Stimulated activated CD4-positive, alpha-beta T cell treated with anti-CD3 and anti-CD28 coated beads, Interleukin-4, amount 100 ng/mL, for 1 hour (primary cell): ENCODE measurements around the gene PIERCE2.
"Not testable (repeated sequence)": the region's sequence is repeated elsewhere in the genome, so short reads cannot be mapped to it uniquely, and the experiment has no call there.

Source experiments
- DNase-seq: peaks from one replicate; pipeline ENCODE4 v3.0.0-alpha.2; 2020

Gene PIERCE2

DNA sequence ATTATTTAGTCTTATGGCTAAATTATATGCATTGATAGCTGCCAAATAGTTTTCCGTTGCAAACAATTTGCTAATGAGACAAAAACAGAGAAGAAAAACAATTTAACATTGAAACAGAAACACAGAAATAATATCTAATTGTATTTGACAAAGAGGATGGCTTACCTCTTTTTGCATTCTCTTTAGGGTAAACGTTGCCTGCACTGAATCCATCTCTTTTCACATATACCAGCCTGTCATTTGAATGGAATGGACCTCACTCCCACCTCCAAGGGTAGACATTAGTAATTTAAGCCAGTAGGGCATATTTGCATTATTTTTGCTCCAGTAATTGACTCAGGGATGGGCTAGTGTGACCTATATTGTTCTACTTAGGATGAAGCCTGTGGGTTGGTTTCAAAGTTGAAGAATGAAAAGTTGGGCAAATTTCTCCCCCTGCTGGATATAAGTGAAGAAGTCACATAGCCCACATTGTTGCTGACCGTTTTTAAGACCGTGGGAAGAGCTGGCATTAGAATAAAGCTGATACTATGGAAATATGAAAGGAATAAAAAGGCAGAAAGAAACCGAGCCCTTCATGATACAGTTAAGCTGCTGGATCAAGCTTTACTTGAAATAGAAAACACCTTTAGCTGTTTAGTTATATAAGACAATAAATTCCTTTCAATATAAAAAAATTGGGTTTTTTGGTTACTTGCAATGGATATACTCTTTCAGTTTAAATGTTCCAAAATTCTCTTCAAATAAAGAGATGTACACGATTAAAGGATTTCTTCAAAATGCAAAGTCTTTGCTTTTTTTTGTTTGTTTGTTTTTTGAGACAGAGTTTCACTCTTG is 26.9 kb downstream of the PIERCE2 start:
- no peak for DNase-seq

DNA sequence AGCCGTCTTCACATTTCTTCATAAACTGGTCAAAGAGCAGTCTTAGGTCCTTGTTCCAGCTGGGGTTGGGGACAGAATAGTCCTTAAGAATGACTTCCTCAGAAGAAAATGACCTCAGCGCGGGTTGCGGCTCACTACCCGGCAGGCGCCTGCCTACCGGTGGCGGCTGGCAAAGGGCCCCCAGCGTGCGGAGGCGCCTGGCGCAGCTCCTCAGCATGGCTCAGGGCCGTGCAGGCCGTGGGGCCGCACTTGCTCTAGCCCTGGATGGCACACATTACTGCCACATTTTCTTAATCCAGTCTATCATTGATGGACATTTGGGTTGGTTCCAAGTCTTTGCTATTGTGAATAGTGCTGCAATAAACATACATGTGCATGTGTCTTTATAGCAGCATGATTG is 34.8 kb downstream of the PIERCE2 start:
- not testable (repeated sequence) for DNase-seq

DNA sequence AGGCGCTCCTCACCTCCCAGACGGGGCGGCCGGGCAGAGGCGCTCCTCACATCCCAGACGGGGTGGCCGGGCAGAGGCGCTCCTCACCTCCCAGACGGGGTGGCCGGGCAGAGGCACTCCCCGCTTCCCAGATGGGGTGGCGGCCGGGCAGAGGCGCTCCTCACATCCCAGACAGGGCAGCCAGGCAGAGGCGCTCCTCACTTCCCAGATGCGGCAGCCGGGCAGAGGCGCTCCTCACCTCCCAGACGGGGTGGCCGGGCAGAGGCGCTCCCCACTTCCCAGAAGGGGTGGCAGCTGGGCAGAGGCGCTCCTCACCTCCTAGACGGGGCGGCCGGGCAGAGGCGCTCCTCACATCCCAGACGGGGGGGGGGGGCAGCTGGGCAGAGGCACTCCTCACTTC is 37.6 kb downstream of the PIERCE2 start:
- DNase-seq = not testable (repeated sequence)

DNA sequence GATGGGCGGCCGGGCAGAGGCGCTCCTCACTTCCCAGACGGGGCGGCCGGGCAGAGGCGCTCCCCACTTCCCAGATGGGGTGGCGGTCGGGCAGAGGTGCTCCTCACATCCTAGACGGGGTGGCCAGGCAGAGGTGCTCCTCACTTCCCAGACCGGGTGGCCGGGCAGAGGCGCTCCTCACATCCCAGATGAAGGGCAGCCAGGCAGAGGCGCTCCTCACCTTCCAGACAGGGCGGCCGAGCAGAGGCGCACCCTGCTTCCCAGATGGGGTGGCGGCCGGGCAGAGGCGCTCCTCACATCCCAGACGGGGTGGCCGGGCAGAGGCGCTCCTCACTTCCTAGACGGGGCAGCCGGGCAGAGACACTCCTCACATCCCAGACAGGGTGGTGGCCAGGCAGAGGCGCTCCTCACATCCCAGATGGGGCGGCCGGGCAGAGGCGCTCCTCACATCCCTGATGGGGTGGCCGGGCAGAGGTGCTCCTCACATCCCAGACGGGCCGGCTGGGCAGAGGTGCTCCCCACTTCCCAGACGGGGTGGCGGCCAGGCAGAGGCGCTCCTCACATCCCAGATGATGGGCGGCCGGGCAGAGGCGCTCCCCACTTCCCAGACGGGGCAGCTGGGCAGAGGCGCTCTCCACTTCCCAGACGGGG is 38.2 kb downstream of the PIERCE2 start:
- not testable (repeated sequence) for DNase-seq

DNA sequence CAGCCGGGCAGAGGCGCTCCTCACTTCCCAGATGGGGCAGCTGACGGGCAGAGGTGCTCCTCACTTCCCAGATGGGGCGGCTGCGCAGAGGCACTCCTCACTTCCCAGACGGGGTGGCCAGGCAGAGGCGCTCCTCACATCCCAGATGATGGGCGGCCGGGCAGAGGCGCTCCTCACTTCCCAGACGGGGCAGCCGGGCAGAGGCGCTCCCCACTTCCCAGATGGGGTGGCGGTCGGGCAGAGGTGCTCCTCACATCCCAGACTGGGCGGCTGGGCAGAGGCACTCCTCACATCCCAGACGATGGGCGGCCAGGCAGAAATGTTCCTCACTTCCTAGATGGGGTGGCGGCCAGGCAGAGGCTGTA is 38.7 kb downstream of the PIERCE2 start:
- not testable (repeated sequence) for DNase-seq

DNA sequence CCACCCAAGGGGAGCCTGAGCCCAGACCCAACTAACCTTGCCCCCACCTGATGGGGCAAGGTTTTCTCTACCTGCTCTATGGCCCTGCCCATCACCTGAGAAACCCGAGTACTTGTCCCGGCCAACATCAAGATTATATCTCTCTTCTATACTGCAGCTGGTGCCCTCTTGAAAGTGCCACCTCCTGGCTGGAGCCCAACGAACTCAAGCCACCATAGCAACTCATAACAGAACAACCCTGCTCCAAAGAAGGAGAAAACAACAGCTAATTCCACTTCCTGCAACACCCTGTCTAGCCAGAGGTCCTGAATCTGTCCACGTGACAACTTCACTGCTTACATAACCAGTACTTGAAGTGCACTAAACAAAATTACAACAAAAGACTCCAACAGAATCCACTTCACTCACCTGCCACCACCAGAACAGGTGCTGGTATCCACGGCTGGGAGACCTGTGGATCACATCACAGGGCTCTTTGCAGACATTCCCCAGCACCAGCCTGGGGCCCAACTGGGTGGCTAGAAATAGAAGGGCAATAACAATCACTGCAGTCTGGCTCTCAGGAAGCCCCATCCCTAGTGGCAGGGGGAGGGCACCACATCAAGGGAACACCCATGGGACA is 49.2 kb downstream of the PIERCE2 start:
- no peak for DNase-seq

DNA sequence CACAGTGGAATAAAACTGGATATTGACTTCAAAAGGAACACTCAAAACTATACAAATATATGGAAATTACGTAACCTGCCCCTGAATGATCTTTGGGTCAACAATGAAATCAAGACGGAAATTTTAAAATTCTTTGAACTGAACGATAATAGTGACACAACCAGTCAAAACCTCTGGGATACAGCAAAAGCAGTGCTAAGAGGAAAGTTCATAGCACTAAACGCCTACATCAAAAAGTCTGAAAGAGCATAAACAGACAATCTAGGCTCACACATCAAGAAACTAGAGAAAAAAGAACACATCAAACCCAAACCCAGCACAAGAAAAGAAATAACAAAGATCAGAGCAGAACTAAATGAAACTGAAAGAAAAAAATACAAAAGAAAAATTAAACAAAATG is 53.2 kb downstream of the PIERCE2 start:
- DNase-seq = no peak

DNA sequence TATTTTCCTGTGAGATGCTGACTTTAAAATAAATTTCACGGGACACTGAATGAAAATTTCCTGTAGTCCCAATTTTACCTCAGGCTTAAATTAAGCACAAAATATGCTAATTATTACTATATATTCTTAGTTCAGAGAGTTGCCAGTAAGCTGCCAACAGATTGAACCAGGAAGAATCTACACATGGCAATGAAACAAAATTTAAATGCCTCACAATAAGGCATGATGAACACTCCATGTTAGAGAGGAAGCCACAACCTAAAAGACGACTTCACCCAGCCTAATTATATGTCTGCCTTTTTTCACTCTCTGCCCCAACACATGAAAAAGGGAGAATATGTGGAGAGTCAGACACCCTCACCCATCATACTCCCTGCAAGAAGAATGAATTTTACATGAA is 60.0 kb downstream of the PIERCE2 start:
- DNase-seq = no peak
